Endothelial cell of umbilical vein (primary cell): ENCODE results near the gene ROMO1. TPM values are rescaled to one million over a fixed set of nuclear protein-coding genes. Genes with fewer than 3 reads are reported as not detected.

Experiments used
- BruUV-seq: library from RNA; stranded (reverse); fragments of 400-500 nt; replicated peaks from 2 replicates; lab custom pipeline; 2021; lab: Mats Ljungman, UMichigan
- CTCF ChIA-PET: fragments of 300-600, 350-600 bp; sonication (Branson Sonifier 250); formaldehyde crosslinking; loops from one replicate; lab custom pipeline; 2021; ENCODE audit warnings: antibody characterized with exemption, inconsistent platforms; lab: Charles Lee
- POLR2A ChIA-PET: fragments of 300-600, 350-600 bp; sonication (Branson Sonifier 250); formaldehyde crosslinking; loops from one replicate; lab custom pipeline; 2021; ENCODE audit warnings: antibody characterized with exemption, inconsistent platforms; lab: Charles Lee
- DNase-seq: peaks from one replicate; pipeline ENCODE4 v3.0.0-alpha.2; 2011; ENCODE audit warnings: low read depth, low spot score
- FAIRE-seq: peaks from 2 replicates; lab custom pipeline; 2011; peaks lifted over from hg19 to GRCh38; lab: Jason Lieb, UNC
- H2AFZ ChIP-seq: 2 replicates; pipeline ENCODE4 v1.6.0; 2012; ENCODE audit warnings: low read depth, low read length, control low read depth, inconsistent platforms
- H3K27ac ChIP-seq: 2 replicates; pipeline ENCODE4 v1.5.1; 2011; ENCODE audit warnings: low read depth, mild to moderate bottlenecking, control low read depth, low read length, moderate library complexity; ENCODE audit not compliant: insufficient read depth
- H3K27me3 ChIP-seq, 2 experiments: 2 replicates each; pipeline versions ENCODE4 v1.6.0 to v1.6.1; 2011; ENCODE audit warnings: low read length in 2 of 2, mixed read lengths in 1 of 2; ENCODE audit not compliant: control insufficient read depth in 2 of 2, insufficient read depth in 2 of 2
- H3K36me3 ChIP-seq, 2 experiments: 2 replicates in 1 of 2; 3 replicates in 1 of 2; pipeline ENCODE4 v1.5.1; 2011; ENCODE audit warnings: low read length in 2 of 2, mild to moderate bottlenecking in 1 of 2, moderate library complexity in 1 of 2; ENCODE audit not compliant: control insufficient read depth in 2 of 2, insufficient read depth in 2 of 2; ENCODE audit errors: extremely low read depth in 1 of 2
- H3K4me1 ChIP-seq: 3 replicates; pipeline ENCODE4 v1.5.1; 2011; ENCODE audit warnings: mild to moderate bottlenecking, low read length; ENCODE audit not compliant: control insufficient read depth, insufficient read depth; ENCODE audit errors: extremely low read depth
- H3K4me2 ChIP-seq: 2 replicates; pipeline ENCODE4 v1.6.1; 2011; ENCODE audit warnings: low read length, control low read depth, mixed read lengths; ENCODE audit not compliant: insufficient read depth
- H3K4me3 ChIP-seq, 3 experiments: fragments of 200-600 bp in 1 of 3; sonication (generic), shearing (Covaris generic) in 1 of 3; replicated peaks in 1 of 3; 2 replicates each; pipeline ENCODE4 v1.5.1; 2011 to 2016; ENCODE audit warnings: control low read depth in 3 of 3, low read length in 3 of 3, mild to moderate bottlenecking in 2 of 3, inconsistent platforms in 1 of 3, low read depth in 1 of 3, moderate library complexity in 1 of 3; ENCODE audit not compliant: insufficient read depth in 1 of 3
- H3K79me2 ChIP-seq: 2 replicates; pipeline ENCODE4 v1.6.0; 2012; ENCODE audit warnings: low read length, inconsistent platforms; ENCODE audit not compliant: control insufficient read depth, insufficient read depth
- H3K9ac ChIP-seq: replicated peaks from 2 replicates; pipeline ENCODE3; 2011; ENCODE audit warnings: low read length, control low read depth; ENCODE audit not compliant: insufficient read depth; ENCODE audit errors: extremely low read depth
- H3K9me1 ChIP-seq: replicated peaks from 3 replicates; pipeline ENCODE4 v1.6.0; 2011; ENCODE audit warnings: mild to moderate bottlenecking, low read length; ENCODE audit not compliant: control insufficient read depth, insufficient read depth; ENCODE audit errors: extremely low read depth
- H3K9me3 ChIP-seq: replicated peaks from 2 replicates; pipeline ENCODE4 v1.5.1; 2012; ENCODE audit warnings: low read length, inconsistent platforms; ENCODE audit not compliant: control insufficient read depth, insufficient read depth
- H4K20me1 ChIP-seq: replicated peaks from 2 replicates; pipeline ENCODE3; 2011; ENCODE audit warnings: mild to moderate bottlenecking, low read length; ENCODE audit not compliant: control insufficient read depth, insufficient read depth; ENCODE audit errors: extremely low read depth
- CTCF ChIP-seq, 2 donors: IDR thresholded peaks; 1 replicate in 1 of 2; 2 replicates in 1 of 2; pipeline ENCODE4 v1.5.1; 2011; ENCODE audit warnings: low read length in 2 of 2, mild to moderate bottlenecking in 2 of 2, moderate library complexity in 2 of 2, control low read depth in 1 of 2, inconsistent platforms in 1 of 2, low read depth in 1 of 2; ENCODE audit not compliant: insufficient read depth in 1 of 2; ENCODE audit errors: extremely low read depth in 1 of 2
- POLR2AphosphoS5 ChIP-seq: IDR thresholded peaks from 2 replicates; pipeline ENCODE4 v1.6.1; 2012; ENCODE audit warnings: low read depth, mild to moderate bottlenecking, control low read depth, low read length, moderate library complexity; ENCODE audit not compliant: insufficient read depth
- dilution Hi-C: fragments of 300-500 bp; cut with MboI; formaldehyde crosslinking; loops from one replicate; pipeline ENCODE4 v1.15.0; 2019; ENCODE audit warnings: low sequenced_read_pairs; ENCODE audit not compliant: extremely low pct_ligation_motif_present
- intact Hi-C: fragments of 100-400 bp; cut with micrococcal nuclease; formaldehyde crosslinking; loops from one replicate; pipeline ENCODE4 v1.10.0; 2022
- polyA plus RNA-seq, 4 experiments: library from polyadenylated mRNA; depleted of rRNA in 3 of 4; stranded (reverse) in 3 of 4; unstranded in 1 of 4; fragments of >200 nt; gene quantifications; 2 replicates each; pipeline versions ENCODE4 v1.2.1 to v1.2.3, GENCODE V29; 2011 to 2012; ENCODE audit warnings: missing spikeins in 1 of 4
- total RNA-seq: library from RNA; stranded (reverse); gene quantifications from 2 replicates; pipeline ENCODE4 v1.2.3, GENCODE V29; 2021

ROMO1 gene
- total and polyA plus RNA-seq, 2 donors (not counting 3 experiments of a cell fraction or from before 2014, with no cell fraction given) = 174 to 1,099 TPM

GRCh38 chr20:35739294-35740163, 40.3 kb downstream of the ROMO1 start:
- Histone ChIP-seq H4K20me1 (peaks cover 34% of the 10 kb centered on the region), H3K9ac (peak overlapping the region; percentile 100), H3K9me3 (no peaks in the 10 kb centered on the region), H3K27me3 (no peaks in the 10 kb centered on the region), H3K4me3 (peak overlapping the region; percentile 12 to 100 (median 97)), H3K9me1 (no peaks in the 10 kb centered on the region), H3K79me2 (peaks cover 74% of the 10 kb centered on the region), H3K36me3 (peaks cover 13 to 44% of the 10 kb centered on the region in 2 experiments), H3K4me1 (peaks cover 46% of the 10 kb centered on the region), H2AFZ (no peak overlapping the region), H3K4me2 (peak overlapping the region; percentile 99), H3K27ac (peak overlapping the region; percentile 94)
- no TSS peak for BruUV-seq
- peak; percentile 36 for DNase-seq
- dilution Hi-C loops = no loop called here
- intact Hi-C loops = loop anchor here (5.0 kb wide), 1 partner anchor 77 kb away; the partner anchor contains the start of genes CPNE1 and RBM12
- TF ChIP-seq POLR2AphosphoS5 = no peak
- peak; percentile 11 to 13 for TF ChIP-seq CTCF (IDR thresholded peaks at IDR 0.05; ENCODE audit: extremely low read depth in 1 of 2, insufficient read depth in 1 of 2, low read depth in 1 of 2, low read length in 2 of 2)
- POLR2A ChIA-PET = interaction anchor here (0.5 to 1.6 kb wide), 3 partner anchors 9 to 144 kb away, joined by 3 to 7 read pairs (median 5); no protein-coding TSS in a partner anchor
- CTCF ChIA-PET = interaction anchor here (0.6 to 3.3 kb wide), 7 partner anchors 9 to 215 kb away, joined by 3 to 11 read pairs (median 5); partner anchors contain the start of genes PHF20 and SCAND1
- FAIRE-seq = no peak
